HEK293 (cell line): ENCODE data around the gene JMJD6.

ENCODE experiments used
- CTCF ChIA-PET: fragments of 350-600 bp; formaldehyde crosslinking; extraction: SDS; loops from one replicate; lab custom pipeline; 2021; ENCODE audit warnings: antibody characterized with exemption; lab: Yijun Ruan, JAX
- POLR2A ChIA-PET: fragments of 300-600 bp; formaldehyde crosslinking; extraction: SDS; loops from one replicate; lab custom pipeline; 2020; ENCODE audit warnings: antibody characterized with exemption, inconsistent platforms; lab: Yijun Ruan, JAX
- H3K27ac ChIP-seq: fragments of 200-500 bp; sonication (Bioruptor generic); 2 replicates; pipeline ENCODE4 v1.5.1; 2014; ENCODE audit warnings: low read depth, low read length, control low read depth, inconsistent platforms; ENCODE audit errors: extremely low read depth
- H3K36me3 ChIP-seq, 2 experiments: fragments of 200-500 bp in 1 of 2; sonication (Bioruptor generic) in 1 of 2; 1 replicate in 1 of 2; 2 replicates in 1 of 2; pipeline ENCODE4 v1.5.1; 2014 to 2017; ENCODE audit warnings: inconsistent platforms in 2 of 2, low read length in 2 of 2; ENCODE audit not compliant: control insufficient read depth in 2 of 2, insufficient read depth in 1 of 2
- H3K4me1 ChIP-seq: fragments of 200-500 bp; sonication (Bioruptor generic); 2 replicates; pipeline ENCODE4 v1.5.1; 2014; ENCODE audit warnings: mild to moderate bottlenecking, low read length, inconsistent platforms; ENCODE audit not compliant: control insufficient read depth, insufficient read depth
- H3K4me3 ChIP-seq: 2 replicates; pipeline ENCODE4 v1.5.1; 2011; ENCODE audit warnings: low read depth, mild to moderate bottlenecking, control low read depth, low read length, moderate library complexity
- H3K9me3 ChIP-seq: fragments of 200-500 bp; sonication (Bioruptor generic); 2 replicates; pipeline ENCODE4 v1.5.1; 2014; ENCODE audit warnings: low read depth, low read length, inconsistent platforms; ENCODE audit not compliant: control insufficient read depth, insufficient read depth
- ATF2 ChIP-seq: fragments of 450-650 bp; formaldehyde crosslinking; IDR thresholded peaks from 2 replicates; pipeline ENCODE4 v1.5.1; 2016; ENCODE audit warnings: missing biosample characterization, missing genetic modification characterization, low read depth
- EGR2 ChIP-seq: fragments of 450-650 bp; formaldehyde crosslinking; IDR thresholded peaks from 2 replicates; pipeline ENCODE4 v1.5.1; 2016; ENCODE audit warnings: low read depth, missing biosample characterization, missing genetic modification characterization
- GLI4 ChIP-seq: fragments of 450-650 bp; formaldehyde crosslinking; IDR thresholded peaks from 2 replicates; pipeline ENCODE4 v1.5.1; 2016; ENCODE audit warnings: missing biosample characterization, missing genetic modification characterization
- KLF1 ChIP-seq: fragments of 450-650 bp; formaldehyde crosslinking; IDR thresholded peaks from 2 replicates; pipeline ENCODE4 v1.5.1; 2016; ENCODE audit warnings: missing biosample characterization, missing genetic modification characterization
- KLF17 ChIP-seq: fragments of 450-650 bp; formaldehyde crosslinking; IDR thresholded peaks from 2 replicates; pipeline ENCODE4 v1.5.1; 2016; ENCODE audit warnings: missing biosample characterization, missing genetic modification characterization
- KLF8 ChIP-seq: fragments of 450-650 bp; formaldehyde crosslinking; IDR thresholded peaks from 2 replicates; pipeline ENCODE4 v1.5.1; 2016; ENCODE audit warnings: missing biosample characterization, missing genetic modification characterization
- MZF1 ChIP-seq: fragments of 450-650 bp; formaldehyde crosslinking; IDR thresholded peaks from 2 replicates; pipeline ENCODE4 v1.5.1; 2017; ENCODE audit warnings: missing biosample characterization, missing genetic modification characterization, borderline replicate concordance
- WT1 ChIP-seq: fragments of 450-650 bp; formaldehyde crosslinking; IDR thresholded peaks from 2 replicates; pipeline ENCODE4 v1.5.1; 2016; ENCODE audit warnings: missing biosample characterization, missing genetic modification characterization
- ZBTB10 ChIP-seq: fragments of 450-650 bp; formaldehyde crosslinking; IDR thresholded peaks from 2 replicates; pipeline ENCODE4 v1.5.1; 2016; ENCODE audit warnings: missing biosample characterization, missing genetic modification characterization
- ZFHX2 ChIP-seq: fragments of 450-650 bp; formaldehyde crosslinking; conservative IDR thresholded peaks from 2 replicates; pipeline ENCODE4 v1.5.1; 2016; ENCODE audit warnings: missing biosample characterization, missing genetic modification characterization
- ZFP69B ChIP-seq: fragments of 450-650 bp; formaldehyde crosslinking; IDR thresholded peaks from 2 replicates; pipeline ENCODE4 v1.5.1; 2016; ENCODE audit warnings: missing biosample characterization, missing genetic modification characterization
- ZNF132 ChIP-seq: fragments of 450-650 bp; formaldehyde crosslinking; IDR thresholded peaks from 2 replicates; pipeline ENCODE4 v1.5.1; 2017; ENCODE audit warnings: missing biosample characterization, missing genetic modification characterization, borderline replicate concordance
- ZNF133 ChIP-seq: fragments of 450-650 bp; formaldehyde crosslinking; IDR thresholded peaks from 2 replicates; pipeline ENCODE4 v1.5.1; 2016; ENCODE audit warnings: missing biosample characterization, missing genetic modification characterization
- ZNF157 ChIP-seq: fragments of 450-650 bp; formaldehyde crosslinking; IDR thresholded peaks from 2 replicates; pipeline ENCODE4 v1.5.1; 2016; ENCODE audit warnings: missing biosample characterization, missing genetic modification characterization
- ZNF2 ChIP-seq: fragments of 450-650 bp; formaldehyde crosslinking; IDR thresholded peaks from 2 replicates; pipeline ENCODE4 v1.5.1; 2016; ENCODE audit warnings: missing biosample characterization, missing genetic modification characterization
- ZNF239 ChIP-seq: fragments of 450-650 bp; formaldehyde crosslinking; IDR thresholded peaks from 2 replicates; pipeline ENCODE4 v1.5.1; 2016; ENCODE audit warnings: missing biosample characterization, missing genetic modification characterization
- ZNF341 ChIP-seq: fragments of 450-650 bp; formaldehyde crosslinking; IDR thresholded peaks from 2 replicates; pipeline ENCODE4; 2016; ENCODE audit warnings: low read depth, missing biosample characterization, missing genetic modification characterization
- ZNF366 ChIP-seq: fragments of 450-650 bp; formaldehyde crosslinking; conservative IDR thresholded peaks from 2 replicates; pipeline ENCODE4 v1.5.1; 2016; ENCODE audit warnings: missing biosample characterization, missing genetic modification characterization
- ZNF394 ChIP-seq: fragments of 450-650 bp; formaldehyde crosslinking; IDR thresholded peaks from 2 replicates; pipeline ENCODE4 v1.5.1; 2016; ENCODE audit warnings: missing biosample characterization, missing genetic modification characterization, mild to moderate bottlenecking, moderate library complexity, borderline replicate concordance
- ZNF600 ChIP-seq: fragments of 450-650 bp; formaldehyde crosslinking; IDR thresholded peaks from 2 replicates; pipeline ENCODE4 v1.5.1; 2016; ENCODE audit warnings: missing biosample characterization, missing genetic modification characterization
- ZNF623 ChIP-seq: fragments of 450-650 bp; formaldehyde crosslinking; IDR thresholded peaks from 2 replicates; pipeline ENCODE4 v1.5.1; 2016; ENCODE audit warnings: missing biosample characterization, missing genetic modification characterization
- ZNF76 ChIP-seq: fragments of 450-650 bp; formaldehyde crosslinking; IDR thresholded peaks from 2 replicates; pipeline ENCODE4; 2016; ENCODE audit warnings: low read depth, missing biosample characterization, missing genetic modification characterization, borderline replicate concordance
- ZSCAN23 ChIP-seq: fragments of 450-650 bp; formaldehyde crosslinking; IDR thresholded peaks from 2 replicates; pipeline ENCODE4 v1.5.1; 2016; ENCODE audit warnings: missing biosample characterization, missing genetic modification characterization
- ZSCAN4 ChIP-seq: fragments of 450-650 bp; formaldehyde crosslinking; IDR thresholded peaks from 2 replicates; pipeline ENCODE4 v1.5.1; 2017; ENCODE audit warnings: missing biosample characterization, missing genetic modification characterization

The JMJD6 gene

GRCh38 chr17:76701471-76701967 lies 24.9 kb downstream of the JMJD6 start:
- CTCF ChIA-PET = interaction anchor here (0.6 to 5.1 kb wide), 8 partner anchors 10 to 281 kb away, joined by 3 to 38 read pairs (median 4); no protein-coding TSS in a partner anchor

GRCh38 chr17:76700617-76701470 lies 25.6 kb downstream of the JMJD6 start:
- Histone ChIP-seq H3K4me3 (peak overlapping the region; percentile 25), H3K27ac (peak overlapping the region; percentile 56), H3K36me3 (peaks cover 5 to 6% of the 10 kb centered on the region in 2 experiments; a peak in 2 of 3 replicates), H3K9me3 (no peaks in the 10 kb centered on the region), H3K4me1 (peaks cover 40% of the 10 kb centered on the region)
- POLR2A ChIA-PET = interaction anchor here (0.8 to 1.8 kb wide), 10 partner anchors 9 to 116 kb away, joined by 3 to 9 read pairs (median 4); partner anchors contain the start of genes JMJD6, METTL23 and MFSD11
- CTCF ChIA-PET = interaction anchor here (0.6 to 5.1 kb wide), 6 partner anchors 11 to 828 kb away, joined by 3 to 38 read pairs (median 6); no protein-coding TSS in a partner anchor
- TF ChIP-seq ZNF76 (tag by site-specific recombination) = peak; percentile 37; the same call in 1 of the 2 replicates
- TF ChIP-seq ZNF366 (tag by site-specific recombination) = peak; percentile 89
- TF ChIP-seq ZNF157 (tag by site-specific recombination) = no peak
- peak; percentile 70 for TF ChIP-seq ZNF623
- 0 out of 2 replicates have a peak, but pooled peaks have one; percentile 9 for TF ChIP-seq ZSCAN4 (tag by site-specific recombination)
- TF ChIP-seq ZFHX2 (tag by site-specific recombination) = peak; percentile 98
- TF ChIP-seq ZNF394 = peak; percentile 55; the same call in 1 of the 2 replicates
- TF ChIP-seq EGR2 = peak; percentile 97
- TF ChIP-seq KLF17 (tag by site-specific recombination) = peak; percentile 93
- TF ChIP-seq ZFP69B (tag by site-specific recombination) = peak; percentile 75; the same call in 1 of the 2 replicates
- peak; percentile 74 for TF ChIP-seq KLF8 (tag by site-specific recombination)
- no peak for TF ChIP-seq GLI4
- peak; percentile 55; the same call in 1 of the 2 replicates for TF ChIP-seq ZNF2
- peak; percentile 58 for TF ChIP-seq KLF1 (tag by site-specific recombination)
- peak; percentile 96 for TF ChIP-seq ZNF341 (tag by site-specific recombination)
- peak; percentile 88 for TF ChIP-seq ATF2 (tag by site-specific recombination)

More at GRCh38 chr17:76701471-76701967, 24.9 kb downstream of the JMJD6 start:
- peak overlapping the region; percentile 56 for H3K27ac ChIP-seq
- H3K36me3 ChIP-seq = peaks cover under 1 to 8% of the 10 kb centered on the region in 2 experiments; a peak in 2 of 3 replicates
- POLR2A ChIA-PET = interaction anchor here (0.8 to 1.8 kb wide), 9 partner anchors 8 to 37 kb away, joined by 3 to 9 read pairs (median 4); partner anchors contain the start of genes JMJD6, METTL23 and MFSD11
- TF ChIP-seq ZNF239 (tag by site-specific recombination) (no peak), ZNF133 (tag by site-specific recombination) (peak; percentile 1; the same call in 1 of the 2 replicates), ZSCAN23 (no peak), WT1 (tag by site-specific recombination) (0 out of 2 replicates have a peak, but pooled peaks have one; percentile 13), ZBTB10 (tag by site-specific recombination) (no peak), MZF1 (tag by site-specific recombination) (no peak), EGR2 (peak; percentile 8; the same call in 1 of the 2 replicates), ZNF132 (tag by site-specific recombination) (no peak), ZNF600 (tag by site-specific recombination) (peak; percentile 74; the same call in 1 of the 2 replicates)
- H3K9me3 ChIP-seq = no peaks in the 10 kb centered on the region
- H3K4me3 ChIP-seq = peak overlapping the region; percentile 25; the same call in 1 of the 2 replicates
- peaks cover 40% of the 10 kb centered on the region for H3K4me1 ChIP-seq
